Type B pancreatic cell (in vitro differentiated cells): ENCODE data around the gene STAG3. TPM values are rescaled to one million over a fixed set of nuclear protein-coding genes. Genes with fewer than 3 reads are reported as not detected.

Source experiments
- microRNA-seq: library from miRNA; unstranded; fragments of <30 nt; microRNA quantifications from one replicate; pipeline ENCODE4, GENCODE V29; 2020
- total RNA-seq: library from RNA; stranded (reverse); gene quantifications from 2 replicates; pipeline ENCODE4 v1.2.1, GENCODE V29; 2021; ENCODE audit warnings: low replicate concordance

The STAG3 gene
- total RNA-seq, 1 donor from 2014 or later, result 1.7 TPM

Small RNAs within 50 kb of the gene (microRNA-seq; reads per million reads assigned to microRNA genes)
- gene MIR4658, result not detected

Other genes starting within 250 kb of the STAG3 start
- not detected in 2 replicates for gene GJC3, start 248.3 kb upstream of the STAG3 start, total RNA-seq
- gene AZGP1, start 201.9 kb upstream of the STAG3 start, total RNA-seq, result 0.50 and 0.60 TPM in 2 replicates
- 157 and 170 TPM in 2 replicates for gene ZKSCAN1, start 162.3 kb upstream of the STAG3 start, total RNA-seq
- 11.9 and 16.4 TPM in 2 replicates for gene ZSCAN21, start 128.1 kb upstream of the STAG3 start, total RNA-seq
- gene ZNF3, start 96.2 kb upstream of the STAG3 start, total RNA-seq, result 52.8 and 66.6 TPM in 2 replicates
- 87.0 and 120 TPM in 2 replicates for gene COPS6, start 88.9 kb upstream of the STAG3 start, total RNA-seq
- 121 and 244 TPM in 2 replicates for gene MCM7, start 76.5 kb upstream of the STAG3 start, total RNA-seq
- 25.7 and 28.5 TPM in 2 replicates for gene AP4M1, start 76.3 kb upstream of the STAG3 start, total RNA-seq
- 50.9 and 77.7 TPM in 2 replicates for gene TAF6, start 58.6 kb upstream of the STAG3 start, total RNA-seq
- 7.2 and 36.0 TPM in 2 replicates for gene CNPY4, start 58.3 kb upstream of the STAG3 start, total RNA-seq
- 2.7 and 2.8 TPM in 2 replicates for gene MBLAC1, start 51.0 kb upstream of the STAG3 start, total RNA-seq
- gene LAMTOR4, start 29.0 kb upstream of the STAG3 start, total RNA-seq, result 96.7 and 109 TPM in 2 replicates
- gene TRAPPC14, start 19.2 kb upstream of the STAG3 start, total RNA-seq, result 21.3 and 35.2 TPM in 2 replicates
- 7.2 and 7.4 TPM in 2 replicates for gene GAL3ST4, start 9.3 kb upstream of the STAG3 start, total RNA-seq
- gene GPC2, start 537 bp upstream of the STAG3 start, total RNA-seq, result 20.6 and 53.3 TPM in 2 replicates
- not detected in 2 replicates for gene PVRIG, start 42.0 kb downstream of the STAG3 start, total RNA-seq
- not detected in 2 replicates for gene SPDYE3, start 129.8 kb downstream of the STAG3 start, total RNA-seq
- gene PILRB, start 180.2 kb downstream of the STAG3 start, total RNA-seq, result 45.2 and 51.5 TPM in 2 replicates
- 2.1 and 2.8 TPM in 2 replicates for gene PILRA, start 195.6 kb downstream of the STAG3 start, total RNA-seq